Karpas-422 (cell line): ENCODE measurements around the gene MICOS13. TPM values are rescaled to one million over a fixed set of nuclear protein-coding genes. Genes with fewer than 3 reads are reported as not detected.
A peak's percentile ranks its signal among the peaks of the same experiment; 100 is the strongest.
"Not testable (repeated sequence)": the region's sequence is repeated elsewhere in the genome, so short reads cannot be mapped to it uniquely, and the experiment has no call there.

Experiments
- DNase-seq: peaks from one replicate; pipeline ENCODE4 v3.0.0-alpha.2; 2015
- H2AFZ ChIP-seq: fragments of 200-600 bp; sonication (generic); 2 replicates; pipeline ENCODE4 v1.6.1; 2014; ENCODE audit warnings: antibody characterized with exemption, low read length, mixed read lengths
- H3K27ac ChIP-seq: fragments of 200-600 bp; sonication (generic); 2 replicates; pipeline ENCODE4 v1.5.1; 2014; ENCODE audit warnings: mild to moderate bottlenecking, low read length, moderate library complexity
- H3K27me3 ChIP-seq: fragments of 200-600 bp; sonication (generic); 2 replicates; pipeline ENCODE4 v1.6.1; 2014; ENCODE audit warnings: low read length, mixed read lengths
- H3K36me3 ChIP-seq: fragments of 200-600 bp; sonication (generic); 2 replicates; pipeline ENCODE4 v1.6.1; 2014; ENCODE audit warnings: low read length, mixed read lengths; ENCODE audit not compliant: insufficient read depth
- H3K4me1 ChIP-seq: fragments of 200-600 bp; sonication (generic); 2 replicates; pipeline ENCODE4 v1.6.1; 2014; ENCODE audit warnings: mild to moderate bottlenecking, low read length, mixed read lengths
- H3K4me2 ChIP-seq: fragments of 200-600 bp; sonication (generic); 2 replicates; pipeline ENCODE4 v1.6.1; 2014; ENCODE audit warnings: low read length, low read depth, mild to moderate bottlenecking; ENCODE audit not compliant: poor library complexity, severe bottlenecking
- H3K4me3 ChIP-seq: fragments of 200-600 bp; sonication (generic); 2 replicates; pipeline ENCODE4 v1.5.1; 2014; ENCODE audit warnings: mild to moderate bottlenecking, antibody characterized with exemption, low read length, mixed read lengths
- H3K79me2 ChIP-seq: fragments of 200-600 bp; sonication (generic); 2 replicates; pipeline ENCODE4 v1.6.1; 2014; ENCODE audit warnings: mild to moderate bottlenecking, low read length, mixed read lengths
- H3K9ac ChIP-seq: fragments of 200-600 bp; sonication (generic); 2 replicates; pipeline ENCODE4 v1.6.0; 2014; ENCODE audit warnings: low read length
- H3K9me2 ChIP-seq: fragments of 200-600 bp; sonication (generic), shearing (Covaris generic); replicated peaks from 2 replicates; pipeline ENCODE4 v1.6.0; 2014; ENCODE audit warnings: mild to moderate bottlenecking, low read length, moderate library complexity; ENCODE audit not compliant: insufficient read depth
- H3K9me3 ChIP-seq: fragments of 300-700, 200-600 bp; sonication (generic); 2 replicates; pipeline ENCODE4 v1.6.1; 2014; ENCODE audit warnings: low read length, mixed read lengths
- H4K20me1 ChIP-seq: fragments of 200-600 bp; sonication (generic); 2 replicates; pipeline ENCODE4 v1.6.1; 2014; ENCODE audit warnings: mild to moderate bottlenecking, antibody characterized with exemption, low read length, low read depth; ENCODE audit not compliant: insufficient read depth
- total RNA-seq: library from RNA; depleted of rRNA; stranded (reverse); fragments of >200 nt; shearing (Covaris generic); gene quantifications from 2 replicates; pipeline ENCODE4 v1.2.3, GENCODE V29; 2014; ENCODE audit warnings: low replicate concordance

Gene MICOS13
- total RNA-seq, 1 experiment from 2014 or later = 63.4 TPM

GRCh38 chr19:5691822-5692722 is 11.8 kb upstream of the MICOS13 start:
- peaks cover 43% of the 10 kb centered on the region for H3K79me2 ChIP-seq
- no peaks in the 10 kb centered on the region for H3K9me3 ChIP-seq
- H3K4me3 ChIP-seq = peak overlapping the region; percentile 97
- H4K20me1 ChIP-seq = peaks cover 56% of the 10 kb centered on the region
- peaks cover 15% of the 10 kb centered on the region for H3K4me1 ChIP-seq
- no peak overlapping the region for H2AFZ ChIP-seq
- no peaks in the 10 kb centered on the region for H3K27me3 ChIP-seq
- no peak for DNase-seq
- no peak overlapping the region for H3K27ac ChIP-seq
- peaks cover 28% of the 10 kb centered on the region for H3K36me3 ChIP-seq
- H3K9ac ChIP-seq = peak overlapping the region; percentile 100
- peak overlapping the region; percentile 95 for H3K4me2 ChIP-seq
- H3K9me2 ChIP-seq = no peaks in the 10 kb centered on the region

GRCh38 chr19:5690955-5691821 is 10.9 kb upstream of the MICOS13 start:
- H3K79me2 ChIP-seq = peaks cover 43% of the 10 kb centered on the region
- H3K27ac ChIP-seq = peak overlapping the region; percentile 92
- peaks cover 28% of the 10 kb centered on the region for H3K36me3 ChIP-seq
- no peaks in the 10 kb centered on the region for H3K27me3 ChIP-seq
- H3K9ac ChIP-seq = peak overlapping the region; percentile 100
- no peaks in the 10 kb centered on the region for H3K9me2 ChIP-seq
- peaks cover 19% of the 10 kb centered on the region for H3K4me1 ChIP-seq
- H4K20me1 ChIP-seq = peaks cover 49% of the 10 kb centered on the region
- peak overlapping the region; percentile 95 for H3K4me2 ChIP-seq
- DNase-seq = peak; percentile 75
- H3K9me3 ChIP-seq = no peaks in the 10 kb centered on the region
- H3K4me3 ChIP-seq = peak overlapping the region; percentile 97
- no peak overlapping the region for H2AFZ ChIP-seq

- Histone ChIP-seq H3K36me3 (peaks cover 28% of the 10 kb centered on the region), H3K27ac (peak within 1 kb of the TSS; percentile 92), H3K9ac (peak within 1 kb of the TSS; percentile 100), H3K4me1 (peaks cover 24% of the 10 kb centered on the region), H3K9me2 (no peaks in the 10 kb centered on the region), H3K27me3 (no peaks in the 10 kb centered on the region), H3K9me3 (no peaks in the 10 kb centered on the region), H3K4me3 (peak within 1 kb of the TSS; percentile 97), H3K79me2 (peaks cover 43% of the 10 kb centered on the region), H3K4me2 (peak within 1 kb of the TSS; percentile 95), H4K20me1 (peaks cover 49% of the 10 kb centered on the region), H2AFZ (no peak within 1 kb of the TSS)
- peak; percentile 98 for DNase-seq
These were observed 10.0 kb upstream of the MICOS13 start, which contains the start of gene RPL36 for GRCh38 chr19:5690125-5690954. Gene RPL36, plus strand, starts transcription at chr19:5690295. Its CDS starts 213 bp downstream, at chr19:5690508.

- not testable (repeated sequence) for H2AFZ ChIP-seq, H3K9me2 ChIP-seq, H3K4me3 ChIP-seq, H3K4me2 ChIP-seq, H3K27ac ChIP-seq, DNase-seq, H3K9ac ChIP-seq, H3K9me3 ChIP-seq, H3K27me3 ChIP-seq
- H3K36me3 ChIP-seq = peaks cover 28% of the 10 kb centered on the region
- peaks cover 24% of the 10 kb centered on the region for H3K4me1 ChIP-seq
- H3K79me2 ChIP-seq = peaks cover 33% of the 10 kb centered on the region
- peaks cover 31% of the 10 kb centered on the region for H4K20me1 ChIP-seq
These were observed 8.1 kb upstream of the MICOS13 start for GRCh38 chr19:5688262-5688881.

GRCh38 chr19:5687360-5688198 is 7.3 kb upstream of the MICOS13 start:
- Histone ChIP-seq H3K4me2 (no peak overlapping the region), H2AFZ (no peak overlapping the region), H3K4me1 (peaks cover 22% of the 10 kb centered on the region), H4K20me1 (peaks cover 23% of the 10 kb centered on the region), H3K27me3 (no peaks in the 10 kb centered on the region), H3K9me2 (no peaks in the 10 kb centered on the region), H3K36me3 (peaks cover 21% of the 10 kb centered on the region), H3K27ac (no peak overlapping the region), H3K4me3 (no peak overlapping the region), H3K79me2 (peaks cover 25% of the 10 kb centered on the region), H3K9me3 (no peaks in the 10 kb centered on the region), H3K9ac (no peak overlapping the region)
- no peak for DNase-seq

GRCh38 chr19:5686647-5687359 is 6.5 kb upstream of the MICOS13 start:
- Histone ChIP-seq H3K9ac (peak overlapping the region; percentile 67), H3K27me3 (no peaks in the 10 kb centered on the region), H4K20me1 (peaks cover 15% of the 10 kb centered on the region), H3K9me2 (no peaks in the 10 kb centered on the region), H3K4me2 (peak overlapping the region; percentile 74), H3K9me3 (no peaks in the 10 kb centered on the region), H2AFZ (peak overlapping the region; percentile 68; the same call in 1 of the 2 replicates), H3K4me1 (peaks cover 14% of the 10 kb centered on the region), H3K27ac (0 out of 2 replicates have a peak overlapping the region, but pooled peaks have one; percentile 19), H3K79me2 (peaks cover 18% of the 10 kb centered on the region), H3K36me3 (peaks cover 14% of the 10 kb centered on the region), H3K4me3 (peak overlapping the region; percentile 74)
- DNase-seq = peak; percentile 99
